GM12873 (cell line): ENCODE measurements around the gene TTC28.

Source experiments
- TF ChIP-seq, protein P1 (sequence below): IDR thresholded peaks from 2 replicates; pipeline ENCODE4 v1.5.1; 2012; ENCODE audit warnings: low read depth, mild to moderate bottlenecking, moderate library complexity, low read length, control low read depth; ENCODE audit not compliant: insufficient read depth; ENCODE audit errors: missing control alignments

TTC28 gene

DNA sequence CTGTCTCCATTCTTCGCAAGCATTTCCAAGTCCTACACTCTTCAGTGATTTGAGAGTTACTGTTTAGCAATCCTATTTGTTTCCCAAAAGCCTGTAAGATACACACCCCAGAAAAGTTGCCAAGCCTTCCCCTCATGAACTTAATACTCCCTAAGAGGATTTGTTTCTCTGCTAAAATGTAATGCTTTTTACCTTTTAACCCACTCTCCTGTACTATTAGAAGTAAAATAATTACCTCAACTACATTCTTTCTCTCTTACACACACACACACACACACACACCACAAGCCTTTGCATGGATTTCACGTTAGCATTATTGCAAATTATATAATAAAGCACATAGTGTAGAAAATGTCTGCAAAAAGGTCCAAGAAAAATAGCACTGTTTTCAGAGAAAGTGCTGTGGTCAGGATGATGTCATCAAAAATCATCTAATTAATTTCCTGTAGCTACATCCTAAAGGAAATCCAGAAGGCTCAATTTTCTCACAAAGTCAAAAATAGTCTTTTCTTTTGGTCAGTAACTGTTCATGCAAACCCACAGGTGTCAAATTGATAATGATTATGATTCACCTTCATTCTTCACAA lies 396.5 kb downstream of the TTC28 start:
- TF ChIP-seq, protein P1, sequence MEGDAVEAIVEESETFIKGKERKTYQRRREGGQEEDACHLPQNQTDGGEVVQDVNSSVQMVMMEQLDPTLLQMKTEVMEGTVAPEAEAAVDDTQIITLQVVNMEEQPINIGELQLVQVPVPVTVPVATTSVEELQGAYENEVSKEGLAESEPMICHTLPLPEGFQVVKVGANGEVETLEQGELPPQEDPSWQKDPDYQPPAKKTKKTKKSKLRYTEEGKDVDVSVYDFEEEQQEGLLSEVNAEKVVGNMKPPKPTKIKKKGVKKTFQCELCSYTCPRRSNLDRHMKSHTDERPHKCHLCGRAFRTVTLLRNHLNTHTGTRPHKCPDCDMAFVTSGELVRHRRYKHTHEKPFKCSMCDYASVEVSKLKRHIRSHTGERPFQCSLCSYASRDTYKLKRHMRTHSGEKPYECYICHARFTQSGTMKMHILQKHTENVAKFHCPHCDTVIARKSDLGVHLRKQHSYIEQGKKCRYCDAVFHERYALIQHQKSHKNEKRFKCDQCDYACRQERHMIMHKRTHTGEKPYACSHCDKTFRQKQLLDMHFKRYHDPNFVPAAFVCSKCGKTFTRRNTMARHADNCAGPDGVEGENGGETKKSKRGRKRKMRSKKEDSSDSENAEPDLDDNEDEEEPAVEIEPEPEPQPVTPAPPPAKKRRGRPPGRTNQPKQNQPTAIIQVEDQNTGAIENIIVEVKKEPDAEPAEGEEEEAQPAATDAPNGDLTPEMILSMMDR, result no peak

DNA sequence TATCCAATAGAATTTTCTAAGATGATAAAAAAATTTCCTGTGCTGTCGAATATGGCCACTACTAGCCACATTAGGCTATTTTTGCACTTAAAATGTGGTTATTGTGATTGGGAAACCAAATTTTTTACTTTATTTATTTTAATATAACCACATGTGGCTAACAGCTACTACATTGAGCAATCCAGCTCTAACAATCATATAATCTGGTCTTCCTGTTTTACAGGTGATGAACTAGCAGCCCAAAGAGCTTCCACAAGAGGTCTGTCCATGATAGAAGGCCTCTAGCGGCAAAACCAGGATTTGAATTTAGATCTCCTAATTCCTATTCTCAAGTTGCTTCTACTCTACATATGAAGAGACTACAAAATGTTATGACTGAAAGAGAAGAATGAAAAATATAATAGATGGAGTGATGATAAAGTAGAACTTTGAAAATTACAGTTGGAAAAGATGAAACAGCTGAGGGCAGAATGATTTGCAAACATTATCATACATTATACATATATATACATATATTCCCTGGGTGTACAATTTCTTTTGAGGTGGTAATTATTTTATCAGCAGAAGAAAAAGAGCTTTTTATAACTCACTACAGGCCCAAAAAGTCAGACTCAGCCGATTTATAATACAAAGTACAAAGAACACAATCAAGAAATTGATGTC lies 397.1 kb downstream of the TTC28 start:
- TF ChIP-seq, protein P1, result no peak

DNA sequence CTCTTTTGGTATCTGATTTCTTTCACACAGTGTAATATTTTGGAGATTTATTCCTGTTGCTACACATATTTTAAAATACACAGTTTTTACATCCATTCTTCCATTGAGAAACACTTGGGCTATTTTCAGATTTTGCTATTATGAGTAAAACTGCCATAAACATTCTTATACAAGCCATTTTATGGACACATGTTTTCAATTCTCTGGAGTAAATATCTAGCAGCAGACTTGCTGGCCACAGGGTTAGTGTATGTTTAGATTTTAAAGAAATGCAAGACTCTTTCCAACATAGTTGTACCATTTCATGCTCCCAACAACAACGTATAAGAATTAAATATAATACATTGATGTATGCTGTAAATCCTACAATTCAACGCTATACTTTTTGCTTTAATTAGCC lies 399.8 kb downstream of the TTC28 start:
- TF ChIP-seq, protein P1, result no peak

DNA sequence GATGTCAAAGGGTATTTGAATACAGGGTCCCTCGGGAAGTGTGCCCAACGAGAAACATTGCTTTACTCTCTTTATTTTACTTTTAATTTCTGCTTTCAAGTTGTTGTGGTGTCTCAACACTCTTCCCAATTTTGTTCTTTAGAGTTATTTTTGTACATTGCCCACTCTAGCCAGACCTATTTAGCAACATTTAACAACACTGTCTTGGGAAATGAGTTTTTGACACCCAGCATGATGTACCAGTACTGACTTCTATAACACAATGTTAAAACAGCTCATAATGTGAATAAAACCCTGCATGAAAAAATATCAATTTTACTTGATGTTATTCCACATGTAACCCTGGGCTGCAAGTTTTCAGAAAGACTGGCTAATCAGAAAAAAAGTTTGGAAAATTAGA lies 410.4 kb downstream of the TTC28 start:
- TF ChIP-seq, protein P1, result no peak

DNA sequence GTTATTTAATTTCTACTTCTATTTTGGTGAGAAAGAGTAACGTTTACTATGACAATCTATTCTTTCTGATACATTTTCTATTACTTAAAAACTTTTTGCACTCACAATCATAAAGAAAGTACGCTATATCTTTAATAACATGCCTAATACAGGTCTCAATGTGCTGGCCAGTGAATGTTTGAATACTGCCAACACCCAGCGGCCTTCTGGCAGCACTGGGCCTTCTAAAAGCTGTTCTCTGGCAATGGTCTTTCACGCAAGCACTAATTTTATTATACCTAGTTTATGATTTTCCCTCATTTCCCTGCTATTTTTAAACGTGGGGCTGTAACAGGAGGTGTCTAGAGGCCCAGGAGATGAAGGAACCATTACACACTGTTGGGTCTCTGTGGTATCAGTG lies 410.8 kb downstream of the TTC28 start:
- TF ChIP-seq, protein P1, result no peak

DNA sequence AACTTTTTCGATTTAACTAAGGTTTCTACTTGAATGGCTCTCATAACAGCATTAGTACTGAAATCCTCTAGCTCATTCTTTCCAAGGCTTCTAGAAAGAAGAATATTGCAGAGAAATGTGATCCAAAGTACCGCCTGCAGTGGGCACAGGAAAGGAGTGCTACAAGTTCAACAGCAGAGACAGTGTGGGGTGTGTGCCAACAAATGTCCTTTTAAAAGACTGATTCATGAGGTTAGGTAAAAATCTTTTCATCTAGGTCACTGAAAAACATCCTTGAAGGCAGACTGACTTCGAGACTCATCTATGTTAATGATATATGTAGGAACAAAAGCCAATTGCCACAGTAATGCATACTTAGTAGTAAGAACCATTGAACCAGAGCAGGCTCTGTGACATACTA lies 411.5 kb downstream of the TTC28 start:
- TF ChIP-seq, protein P1, result no peak

DNA sequence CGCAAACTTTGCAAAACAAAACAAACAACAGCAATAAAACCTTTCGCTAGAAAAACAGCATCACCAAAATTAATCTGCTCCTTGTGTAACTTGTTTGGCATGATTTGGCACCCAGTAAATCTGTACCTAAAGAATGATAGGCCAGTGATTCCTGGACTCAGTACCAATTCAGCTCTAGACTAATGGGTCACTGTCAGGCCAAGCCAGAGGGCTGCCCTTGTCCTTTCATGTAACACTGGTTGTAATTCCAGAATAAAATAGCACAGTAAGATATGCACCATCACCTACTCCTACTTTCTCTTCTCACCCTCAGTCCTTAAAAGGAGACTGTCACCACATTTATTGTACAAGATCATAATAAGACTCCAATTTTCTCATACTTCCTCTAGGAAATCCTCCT lies 419.0 kb downstream of the TTC28 start:
- TF ChIP-seq, protein P1, result no peak
